RWPE1 (cell line): ENCODE measurements around the gene NEURL1.
A peak's percentile ranks its signal among the peaks of the same experiment; 100 is the strongest.

Experiments
- CTCF ChIA-PET: fragments of 350-600 bp; sonication (Branson Sonifier 250); formaldehyde crosslinking; extraction: SDS; loops from one replicate; lab custom pipeline; 2021; lab: Yijun Ruan, JAX
- POLR2A ChIA-PET: fragments of 400-600 bp; formaldehyde crosslinking; extraction: SDS; loops from one replicate; lab custom pipeline; 2020; ENCODE audit warnings: antibody characterized with exemption; ENCODE audit not compliant: low non-redundant PET; lab: Yijun Ruan, JAX
- DNase-seq: peaks from one replicate; pipeline ENCODE4 v3.0.0; 2012; ENCODE audit warnings: low spot score
- H3K27ac ChIP-seq: fragments of 450-650 bp; 2 replicates; pipeline ENCODE4 v1.5.1; 2017
- TF ChIP-seq, protein P1 (sequence below): fragments of 450-650 bp; conservative IDR thresholded peaks from 2 replicates; pipeline ENCODE4 v1.5.1; 2017; ENCODE audit warnings: low read depth, mild to moderate bottlenecking

NEURL1 gene

DNA sequence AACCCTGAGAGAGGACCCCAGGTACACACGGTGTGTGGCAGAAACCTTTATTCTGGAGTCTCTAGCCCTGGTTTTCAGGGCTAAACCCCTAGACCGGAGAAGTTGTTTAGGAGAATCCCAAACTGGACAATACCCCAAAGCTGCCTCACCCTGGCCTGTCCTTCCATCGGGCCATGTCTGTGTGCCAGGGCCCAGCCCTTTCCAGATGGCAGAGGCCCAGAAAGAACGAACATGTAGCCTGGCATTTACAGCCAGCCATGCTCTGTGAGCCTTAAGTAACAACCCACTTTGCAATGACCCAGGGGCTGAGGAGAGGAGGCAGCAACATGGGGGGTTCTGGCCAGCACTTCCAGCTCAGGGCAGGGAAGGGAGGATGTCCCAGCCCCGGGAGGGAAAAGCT, 142.1 kb downstream of the NEURL1 start:
- POLR2A ChIA-PET = no interaction called here
- no peak for DNase-seq
- CTCF ChIA-PET = no interaction called here
- TF ChIP-seq, protein P1, sequence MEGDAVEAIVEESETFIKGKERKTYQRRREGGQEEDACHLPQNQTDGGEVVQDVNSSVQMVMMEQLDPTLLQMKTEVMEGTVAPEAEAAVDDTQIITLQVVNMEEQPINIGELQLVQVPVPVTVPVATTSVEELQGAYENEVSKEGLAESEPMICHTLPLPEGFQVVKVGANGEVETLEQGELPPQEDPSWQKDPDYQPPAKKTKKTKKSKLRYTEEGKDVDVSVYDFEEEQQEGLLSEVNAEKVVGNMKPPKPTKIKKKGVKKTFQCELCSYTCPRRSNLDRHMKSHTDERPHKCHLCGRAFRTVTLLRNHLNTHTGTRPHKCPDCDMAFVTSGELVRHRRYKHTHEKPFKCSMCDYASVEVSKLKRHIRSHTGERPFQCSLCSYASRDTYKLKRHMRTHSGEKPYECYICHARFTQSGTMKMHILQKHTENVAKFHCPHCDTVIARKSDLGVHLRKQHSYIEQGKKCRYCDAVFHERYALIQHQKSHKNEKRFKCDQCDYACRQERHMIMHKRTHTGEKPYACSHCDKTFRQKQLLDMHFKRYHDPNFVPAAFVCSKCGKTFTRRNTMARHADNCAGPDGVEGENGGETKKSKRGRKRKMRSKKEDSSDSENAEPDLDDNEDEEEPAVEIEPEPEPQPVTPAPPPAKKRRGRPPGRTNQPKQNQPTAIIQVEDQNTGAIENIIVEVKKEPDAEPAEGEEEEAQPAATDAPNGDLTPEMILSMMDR = no peak
- peak overlapping the region; percentile 48 for H3K27ac ChIP-seq

DNA sequence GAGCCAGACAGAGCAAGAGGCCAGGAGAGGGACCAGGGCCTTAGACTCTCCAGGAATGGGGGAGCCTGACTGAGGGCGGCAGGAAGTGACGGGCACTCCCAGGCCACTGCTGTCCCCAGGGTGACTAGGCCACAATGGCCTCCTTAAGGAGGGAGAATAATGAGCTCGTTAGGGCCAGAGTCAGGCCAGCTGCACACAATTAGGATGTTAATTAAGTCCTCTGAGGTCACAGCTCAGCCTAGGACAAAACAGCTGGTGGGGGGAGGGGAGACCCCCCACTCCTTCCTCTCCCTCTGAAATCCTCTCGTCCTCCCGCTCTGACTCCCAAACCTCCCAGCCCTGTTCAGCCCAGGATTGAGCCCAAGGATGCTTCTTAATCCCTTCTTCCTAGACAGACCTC, 143.0 kb downstream of the NEURL1 start:
- TF ChIP-seq, protein P1 = no peak
- no peak for DNase-seq
- H3K27ac ChIP-seq = peak overlapping the region; percentile 48
- ChIA-PET CTCF (interaction anchor here (0.9 kb wide), 1 partner anchor 145 kb away, joined by 3 read pairs; no protein-coding TSS in a partner anchor), POLR2A (no interaction called here)

DNA sequence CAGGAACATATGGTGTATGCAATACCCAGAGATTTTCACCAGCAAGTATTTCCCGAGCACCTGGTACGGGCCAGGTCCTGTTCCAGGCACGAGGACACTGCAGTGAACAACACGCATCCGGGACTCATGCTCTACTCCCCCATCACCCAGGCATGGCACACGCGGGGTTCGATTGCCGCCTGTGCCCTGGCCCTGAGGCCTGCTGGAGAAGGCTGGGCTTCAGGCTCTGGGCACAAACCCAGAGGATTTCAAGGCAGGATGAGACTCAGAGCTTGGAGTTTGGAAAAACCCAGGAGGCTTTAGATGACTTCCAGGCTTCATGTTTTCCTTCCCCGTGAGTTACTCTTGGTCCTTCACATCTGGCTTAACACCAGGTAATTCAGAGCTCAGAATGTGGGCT, 143.5 kb downstream of the NEURL1 start:
- no peak for DNase-seq
- ChIA-PET POLR2A (no interaction called here), CTCF (interaction anchor here (0.6 to 0.9 kb wide), 2 partner anchors 48 to 144 kb away, joined by 3 to 4 read pairs; no protein-coding TSS in a partner anchor)
- peak overlapping the region; percentile 48 for H3K27ac ChIP-seq
- TF ChIP-seq, protein P1 = no peak

DNA sequence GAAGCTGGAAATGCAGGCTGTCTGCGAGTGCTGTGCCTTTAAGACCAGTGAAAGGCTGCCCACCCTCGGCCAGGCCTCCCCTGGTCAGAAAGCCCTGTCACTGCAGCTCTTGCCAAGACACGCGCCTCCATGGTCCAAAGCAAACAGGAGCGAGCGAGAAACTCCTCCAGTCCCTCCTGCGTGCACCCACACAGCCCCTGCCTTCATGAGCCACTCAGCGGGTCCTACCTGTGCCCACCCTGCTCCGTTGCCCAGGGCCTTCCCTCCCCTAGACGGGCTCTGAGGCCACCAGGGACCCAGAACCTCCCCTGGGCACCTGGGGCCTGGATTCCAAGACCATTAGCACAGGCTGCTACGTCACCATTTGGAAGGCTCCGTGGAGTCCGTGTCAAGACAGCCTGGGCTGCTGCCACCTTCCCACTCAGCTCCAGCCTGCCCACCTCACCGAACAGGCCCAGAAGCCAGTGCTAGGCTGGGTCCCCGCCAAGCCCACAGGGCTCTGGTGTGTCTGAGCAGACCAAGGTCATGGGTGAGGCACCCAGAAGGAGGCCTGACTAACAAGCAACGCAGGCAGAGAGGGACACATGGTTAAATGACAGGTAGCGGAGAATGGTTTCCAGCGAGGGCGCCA, 144.5 kb downstream of the NEURL1 start:
- ChIA-PET POLR2A (no interaction called here), CTCF (interaction anchor here (0.7 kb wide), 1 partner anchor 24 kb away, joined by 3 read pairs; no protein-coding TSS in a partner anchor)
- peak overlapping the region; percentile 48 for H3K27ac ChIP-seq
- TF ChIP-seq, protein P1 = no peak
- DNase-seq = no peak

DNA sequence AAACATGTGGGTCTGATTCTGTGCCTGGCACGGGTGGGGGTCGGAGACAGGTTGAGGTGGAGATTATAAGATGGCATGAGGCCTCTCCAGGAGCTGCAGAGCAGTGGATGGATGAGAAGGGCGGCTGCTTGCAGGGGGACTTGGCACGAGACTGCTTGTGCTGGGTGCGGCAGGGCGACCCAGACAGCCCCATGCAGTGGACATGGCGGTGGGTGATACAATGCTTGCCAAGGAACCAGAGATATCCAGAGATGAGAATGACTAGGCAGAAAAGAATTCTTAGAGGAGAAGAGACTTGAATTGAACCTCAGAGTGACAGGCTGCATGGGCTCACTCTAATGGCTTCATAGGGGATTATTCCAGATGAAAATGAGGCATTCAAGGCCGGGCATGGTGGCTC, 145.4 kb downstream of the NEURL1 start:
- H3K27ac ChIP-seq = peak overlapping the region; percentile 48
- POLR2A ChIA-PET = no interaction called here

DNA sequence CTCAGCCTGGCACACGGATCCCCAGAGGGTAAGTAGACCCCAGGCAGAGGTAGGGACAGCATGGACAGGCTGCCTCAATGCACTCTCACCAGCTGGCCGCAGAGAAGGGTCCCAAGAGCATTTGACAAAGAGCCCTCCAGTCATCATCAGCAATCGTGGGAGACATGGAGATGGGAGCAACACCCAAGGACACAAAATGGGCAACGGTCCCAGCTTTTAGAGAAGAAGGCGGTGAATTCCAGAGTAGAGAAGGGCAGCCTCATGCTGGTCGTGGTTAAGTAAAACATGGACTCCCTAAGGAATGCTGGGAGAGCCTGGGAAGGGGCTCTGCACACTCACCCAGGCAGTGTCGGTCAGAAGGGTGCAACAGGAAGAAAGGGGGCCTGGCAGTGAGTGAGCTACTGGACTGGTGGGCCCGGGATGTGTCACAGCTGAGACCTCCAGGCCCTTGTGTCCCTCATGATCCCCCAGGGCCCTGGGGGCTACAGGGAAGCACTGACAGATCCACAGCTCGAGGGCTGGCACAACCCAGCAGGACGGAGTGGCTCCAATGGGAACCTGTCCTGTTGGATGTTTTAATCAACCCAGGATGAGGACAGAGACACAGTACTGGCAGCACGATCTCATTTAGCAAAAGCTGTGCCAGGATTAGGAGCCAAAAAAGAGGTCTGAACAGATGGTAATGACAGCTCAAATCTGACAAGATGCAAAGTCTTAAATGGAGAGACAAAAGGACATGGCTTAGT, 147.1 kb downstream of the NEURL1 start:
- ChIA-PET POLR2A (no interaction called here), CTCF (no interaction called here)
- TF ChIP-seq, protein P1 = no peak
- DNase-seq = no peak
- peak overlapping the region; percentile 28 for H3K27ac ChIP-seq

More for the DNA sequence above, 145.4 kb downstream of the NEURL1 start:
- DNase-seq = no peak
- CTCF ChIA-PET = no interaction called here
- TF ChIP-seq, protein P1 = no peak
